ENCODE data around the gene TNFRSF8. TPM values are rescaled to one million over a fixed set of nuclear protein-coding genes. Genes with fewer than 3 reads are reported as not detected.
"Not testable (repeated sequence)": the region's sequence is repeated elsewhere in the genome, so short reads cannot be mapped to it uniquely, and the experiment has no call there.

Gene TNFRSF8
- total and polyA plus RNA-seq, 7 donors, result 0.68 to 1.8 (median 0.87) TPM; not detected in 1

DNA sequence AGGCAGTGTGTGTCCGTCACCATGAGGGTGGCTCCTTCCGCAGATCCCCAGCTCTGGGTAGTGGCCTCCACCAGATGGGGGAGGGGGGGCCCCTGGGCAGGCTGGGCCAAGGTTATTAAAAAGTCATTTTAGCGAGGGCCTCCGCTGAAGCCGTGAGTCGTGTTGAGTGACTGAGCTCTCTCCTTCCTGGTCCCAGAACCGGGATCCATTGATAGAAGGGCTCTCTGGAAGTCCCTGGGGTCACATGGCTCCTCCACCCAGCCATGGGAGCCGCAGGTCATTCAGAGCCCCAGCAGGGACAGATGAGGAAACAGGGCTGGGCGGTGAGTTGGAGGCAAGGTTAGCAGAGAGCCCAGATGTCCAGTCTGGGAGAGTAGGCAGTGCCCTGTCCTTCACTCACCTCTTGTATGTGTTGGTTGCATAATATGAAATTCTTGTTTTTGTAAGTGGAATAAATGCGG, 30.9 kb upstream of the TNFRSF8 start:
- TF ChIP-seq POLR2A (IDR thresholded peaks at IDR 0.05) (no peak), EP300 (IDR thresholded peaks at IDR 0.05) (no peak), POLR2AphosphoS5 (IDR thresholded peaks at IDR 0.05) (no peak)
- TF ChIP-seq, protein P1, sequence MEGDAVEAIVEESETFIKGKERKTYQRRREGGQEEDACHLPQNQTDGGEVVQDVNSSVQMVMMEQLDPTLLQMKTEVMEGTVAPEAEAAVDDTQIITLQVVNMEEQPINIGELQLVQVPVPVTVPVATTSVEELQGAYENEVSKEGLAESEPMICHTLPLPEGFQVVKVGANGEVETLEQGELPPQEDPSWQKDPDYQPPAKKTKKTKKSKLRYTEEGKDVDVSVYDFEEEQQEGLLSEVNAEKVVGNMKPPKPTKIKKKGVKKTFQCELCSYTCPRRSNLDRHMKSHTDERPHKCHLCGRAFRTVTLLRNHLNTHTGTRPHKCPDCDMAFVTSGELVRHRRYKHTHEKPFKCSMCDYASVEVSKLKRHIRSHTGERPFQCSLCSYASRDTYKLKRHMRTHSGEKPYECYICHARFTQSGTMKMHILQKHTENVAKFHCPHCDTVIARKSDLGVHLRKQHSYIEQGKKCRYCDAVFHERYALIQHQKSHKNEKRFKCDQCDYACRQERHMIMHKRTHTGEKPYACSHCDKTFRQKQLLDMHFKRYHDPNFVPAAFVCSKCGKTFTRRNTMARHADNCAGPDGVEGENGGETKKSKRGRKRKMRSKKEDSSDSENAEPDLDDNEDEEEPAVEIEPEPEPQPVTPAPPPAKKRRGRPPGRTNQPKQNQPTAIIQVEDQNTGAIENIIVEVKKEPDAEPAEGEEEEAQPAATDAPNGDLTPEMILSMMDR (IDR thresholded peaks at IDR 0.05), result no peak
- no peaks in the 10 kb centered on the region for H3K27me3 ChIP-seq
- H3K9me3 ChIP-seq, result no peaks in the 10 kb centered on the region
- H3K36me3 ChIP-seq, result peaks cover 3 to 40% (median 15%) of the 10 kb centered on the region in 4 donors
- intact Hi-C loops (cut with DNase I), result loop anchor here (5.0 kb wide), 1 partner anchor 195 kb away; no protein-coding TSS in a partner anchor
- no peak overlapping the region for H3K4me3 ChIP-seq
- no peak overlapping the region for H3K27ac ChIP-seq
- H3K4me1 ChIP-seq, result no peaks in the 10 kb centered on the region
- no peak for DNase-seq
- 92% methylated on average over 10 of the region's 10 CpGs for WGBS, 2 donors

DNA sequence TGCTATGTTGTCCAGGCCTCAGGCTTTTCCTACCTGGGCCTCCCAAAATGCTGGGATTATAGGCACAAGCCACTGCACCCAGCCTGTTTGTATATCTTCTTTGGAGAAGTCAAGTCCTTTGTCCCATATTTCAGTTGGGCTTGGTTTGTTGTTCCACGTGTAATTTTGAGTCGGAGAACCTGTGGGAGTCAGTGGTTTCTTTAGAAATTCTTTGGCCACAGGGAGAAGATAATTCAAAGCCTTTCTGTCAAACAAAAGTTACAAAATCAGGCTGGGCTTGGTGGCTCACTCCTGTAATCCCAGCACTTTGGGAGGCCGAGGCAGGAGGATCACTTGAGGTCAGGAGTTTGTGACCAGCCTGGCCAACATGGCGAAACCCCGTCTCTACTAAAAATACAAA, 29.7 kb upstream of the TNFRSF8 start:
- Histone ChIP-seq H3K27ac (peak overlapping the region in 3 of 4 donors; percentile 44 to 46 (median 45)), H3K36me3 (peaks cover 0 to 29% (median 15%) of the 10 kb centered on the region in 4 donors)
- intact Hi-C loops (cut with DNase I), result loop anchor here (5.0 kb wide), 1 partner anchor 196 kb away; no protein-coding TSS in a partner anchor
- 89 to 90% methylated on average over 5 of the region's 5 CpGs for WGBS, 2 donors
- H3K4me3 ChIP-seq, DNase-seq, H3K9me3 ChIP-seq, H3K27me3 ChIP-seq, H3K4me1 ChIP-seq: not testable (repeated sequence)

DNA sequence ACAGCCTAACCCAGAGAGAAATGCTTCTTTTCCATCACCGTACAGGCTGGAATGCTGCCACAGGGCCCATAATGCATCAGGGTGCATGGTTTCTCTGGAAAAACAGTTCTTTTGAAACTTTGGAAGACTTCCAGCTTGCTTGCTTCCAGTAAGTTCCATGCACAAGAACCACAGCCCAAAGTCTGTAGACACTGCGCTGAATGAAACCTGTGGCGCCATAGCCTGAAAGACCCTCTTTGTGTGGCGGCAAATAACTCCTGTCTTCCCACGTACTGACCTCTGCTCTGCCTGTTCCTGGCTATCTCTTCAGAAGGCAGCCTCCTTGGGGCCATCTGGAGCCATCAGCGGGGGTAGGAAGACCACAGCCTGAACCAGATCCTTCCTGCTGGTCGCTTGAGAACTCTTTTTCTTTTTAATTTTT, 28.7 kb upstream of the TNFRSF8 start:
- peak overlapping the region in 3 of 4 donors; percentile 44 to 46 (median 45) for H3K27ac ChIP-seq
- no peaks in the 10 kb centered on the region for H3K9me3 ChIP-seq
- H3K27me3 ChIP-seq, result no peaks in the 10 kb centered on the region
- no peaks in the 10 kb centered on the region for H3K4me1 ChIP-seq
- H3K36me3 ChIP-seq, result peaks cover 0 to 20% (median 13%) of the 10 kb centered on the region in 4 donors
- peak in 1 of 4 donors; percentile 35 for TF ChIP-seq POLR2AphosphoS5 (IDR thresholded peaks at IDR 0.05)
- TF ChIP-seq POLR2A (IDR thresholded peaks at IDR 0.05), result no peak
- 68 to 84% methylated on average over 7 of the region's 7 CpGs for WGBS, 2 donors
- DNase-seq, result peak; percentile 74
- intact Hi-C loops (cut with DNase I), result loop anchor here (5.0 kb wide), 1 partner anchor 197 kb away; no protein-coding TSS in a partner anchor
- H3K4me3 ChIP-seq, result no peak overlapping the region

DNA sequence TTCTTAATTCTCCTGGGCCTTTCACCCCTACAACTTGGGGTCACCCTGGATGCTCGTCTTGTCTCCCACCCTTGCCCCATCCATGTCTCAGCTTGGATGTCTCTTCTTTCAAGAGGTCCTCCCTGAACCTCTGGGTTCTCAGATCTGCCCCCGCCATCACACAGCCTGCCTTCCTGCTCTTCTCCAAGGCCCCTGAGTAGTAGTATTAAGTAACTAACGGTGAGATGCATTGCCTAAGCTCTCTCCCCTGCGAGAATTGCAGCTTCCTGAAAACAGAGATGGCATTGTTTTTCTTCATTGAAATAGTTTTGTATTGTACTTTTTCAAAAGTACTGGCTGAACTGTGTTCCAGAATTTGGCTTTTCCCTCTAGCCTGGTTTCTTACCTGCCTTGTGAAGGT, 27.8 kb upstream of the TNFRSF8 start:
- whole genome bisulfite sequencing, 2 donors, result 81 to 87% methylated on average over 4 of the region's 4 CpGs

DNA sequence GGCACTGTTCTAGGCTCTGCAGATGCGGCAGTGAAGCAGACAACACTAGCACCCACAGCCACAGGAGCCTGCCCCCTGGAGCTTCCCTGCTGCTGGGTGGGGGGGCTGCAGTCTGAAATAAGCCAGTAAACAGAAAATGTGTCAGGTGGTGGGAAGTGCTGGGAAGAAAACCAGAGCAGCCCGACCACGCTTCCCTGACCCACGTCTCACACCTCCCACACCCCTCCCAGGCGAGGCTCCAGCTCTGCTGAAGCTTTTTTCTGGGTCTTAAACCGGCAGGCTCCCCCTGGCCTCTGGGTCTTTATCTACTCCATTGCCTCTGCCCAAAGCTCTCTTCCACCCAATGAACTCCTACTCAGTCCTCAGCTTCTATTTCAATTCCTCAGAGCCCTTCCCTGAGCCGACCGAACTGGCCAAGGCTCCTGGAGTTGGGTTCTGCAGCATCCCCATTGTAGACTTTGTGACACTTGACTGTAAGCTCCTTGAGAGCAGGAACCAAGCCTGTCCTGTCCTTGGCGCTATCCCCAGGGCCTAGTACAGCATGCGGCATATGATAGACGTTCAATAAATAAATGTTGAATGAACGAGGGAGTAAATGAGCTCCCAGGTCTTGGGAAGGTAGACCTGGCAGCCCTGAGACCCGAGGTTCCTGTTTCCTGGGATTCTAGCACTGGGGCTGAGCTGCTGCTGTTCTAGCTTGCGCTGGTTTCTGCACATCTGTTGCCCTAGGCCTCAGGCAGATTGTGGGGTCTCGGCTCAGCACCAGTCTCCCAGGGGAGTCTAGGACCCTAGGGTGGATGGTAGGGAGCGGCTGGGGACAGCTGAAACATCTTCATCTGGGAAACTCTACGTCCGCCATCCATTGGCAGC, 25.4 kb upstream of the TNFRSF8 start:
- Histone ChIP-seq H3K36me3 (no peaks in the 10 kb centered on the region), H3K4me3 (no peak overlapping the region), H3K27me3 (no peaks in the 10 kb centered on the region), H3K27ac (no peak overlapping the region), H3K4me1 (no peaks in the 10 kb centered on the region), H3K9me3 (no peaks in the 10 kb centered on the region)
- 81 to 84% methylated on average over 18 of the region's 18 CpGs for WGBS, 2 donors
- DNase-seq, result no peak
- intact Hi-C loops (cut with DNase I), result no loop called here
- TF ChIP-seq POLR2A (IDR thresholded peaks at IDR 0.05), result no peak
- no peak for TF ChIP-seq EP300 (IDR thresholded peaks at IDR 0.05)
- TF ChIP-seq, protein P1 (IDR thresholded peaks at IDR 0.05), result no peak
- TF ChIP-seq POLR2AphosphoS5 (IDR thresholded peaks at IDR 0.05), result no peak

More for the DNA sequence above, 27.8 kb upstream of the TNFRSF8 start:
- no peak overlapping the region for H3K4me3 ChIP-seq
- TF ChIP-seq, protein P1 (IDR thresholded peaks at IDR 0.05), result no peak
- no peak for TF ChIP-seq EP300 (IDR thresholded peaks at IDR 0.05)
- TF ChIP-seq POLR2A (IDR thresholded peaks at IDR 0.05), result no peak
- no peak for TF ChIP-seq POLR2AphosphoS5 (IDR thresholded peaks at IDR 0.05)
- H3K27me3 ChIP-seq, result no peaks in the 10 kb centered on the region
- no peak for DNase-seq
- no peaks in the 10 kb centered on the region for H3K9me3 ChIP-seq
- intact Hi-C loops (cut with DNase I), result no loop called here
- H3K4me1 ChIP-seq, result no peaks in the 10 kb centered on the region
- peak overlapping the region in 1 of 4 donors; percentile 36 for H3K27ac ChIP-seq
- H3K36me3 ChIP-seq, result peaks cover 0 to 12% (median 5%) of the 10 kb centered on the region in 4 donors
